ENCODE data around the gene CNKSR2.

The CNKSR2 gene

GRCh38 chrX:21616386-21616785, 242.2 kb downstream of the CNKSR2 start:
- no peak for DNase-seq

- DNase-seq = no peak
Measured at GRCh38 chrX:21620234-21620633, 246.0 kb downstream of the CNKSR2 start.

GRCh38 chrX:21623778-21624501, 249.7 kb downstream of the CNKSR2 start:
- DNase-seq = no peak

GRCh38 chrX:21632027-21632426, 257.8 kb downstream of the CNKSR2 start:
- DNase-seq = no peak

GRCh38 chrX:21638311-21638710, 264.1 kb downstream of the CNKSR2 start:
- no peak for DNase-seq

- no peak for DNase-seq
Measured at GRCh38 chrX:21639775-21640174, 265.6 kb downstream of the CNKSR2 start.

GRCh38 chrX:21645431-21645830, 271.2 kb downstream of the CNKSR2 start:
- no peak for DNase-seq

GRCh38 chrX:21645886-21646285, 271.7 kb downstream of the CNKSR2 start:
- no peak for DNase-seq

GRCh38 chrX:21655901-21656586, 281.8 kb downstream of the CNKSR2 start:
- no peak for DNase-seq

- DNase-seq = no peak
Measured at GRCh38 chrX:21656587-21657317, 282.5 kb downstream of the CNKSR2 start.

GRCh38 chrX:21657318-21658151, 283.3 kb downstream of the CNKSR2 start:
- no peak for DNase-seq

- no peak for DNase-seq
Measured at GRCh38 chrX:21658152-21658737, 284.0 kb downstream of the CNKSR2 start, which contains the start of gene KLHL34. Gene KLHL34, minus strand, starts transcription at chrX:21658330. Its CDS starts 542 bp downstream, at chrX:21657788.

- DNase-seq = no peak
Measured at GRCh38 chrX:21658746-21659145, 284.5 kb downstream of the CNKSR2 start.

GRCh38 chrX:21659320-21659719, 285.1 kb downstream of the CNKSR2 start:
- no peak for DNase-seq

GRCh38 chrX:21660156-21660555, 285.9 kb downstream of the CNKSR2 start:
- DNase-seq = no peak

- no peak for DNase-seq
Measured at GRCh38 chrX:21661316-21661715, 287.1 kb downstream of the CNKSR2 start.

GRCh38 chrX:21662761-21663160, 288.5 kb downstream of the CNKSR2 start:
- DNase-seq = no peak

- DNase-seq = no peak
Measured at GRCh38 chrX:21666252-21666651, 292.0 kb downstream of the CNKSR2 start.

GRCh38 chrX:21666679-21667078, 292.5 kb downstream of the CNKSR2 start:
- no peak for DNase-seq

- DNase-seq = no peak
Measured at GRCh38 chrX:21674430-21675186, 300.4 kb downstream of the CNKSR2 start.

GRCh38 chrX:21675931-21676330, 301.7 kb downstream of the CNKSR2 start:
- no peak for DNase-seq
